GM13977 (cell line): ENCODE data around the gene RPL37.
"Not testable (repeated sequence)": the region's sequence is repeated elsewhere in the genome, so short reads cannot be mapped to it uniquely, and the experiment has no call there.

Source experiments
- DNase-seq: peaks from one replicate; pipeline ENCODE4 v3.0.0; 2012; ENCODE audit warnings: low spot score
- CTCF ChIP-seq: IDR thresholded peaks from 2 replicates; pipeline ENCODE4 v1.5.1; 2012; ENCODE audit warnings: mild to moderate bottlenecking, control low read depth; ENCODE audit not compliant: insufficient read depth; ENCODE audit errors: extremely low read depth, missing control alignments
- in situ Hi-C: fragments of 300-500 bp; cut with MboI; formaldehyde crosslinking; loops from one replicate; pipeline ENCODE4 v1.12.0; 2022; ENCODE audit warnings: low sequenced_read_pairs, low pct_unique_long_range_greater_than_20kb, mixed read lengths, inconsistent platforms; ENCODE audit not compliant: unreplicated experiment

The RPL37 gene

GRCh38 chr5:40797273-40798011, 37.6 kb downstream of the RPL37 start:
- no peak for DNase-seq
- in situ Hi-C loops = no loop called here
- TF ChIP-seq CTCF = no peak

GRCh38 chr5:40796487-40796889, 38.5 kb downstream of the RPL37 start:
- DNase-seq = no peak
- in situ Hi-C loops = no loop called here
- TF ChIP-seq CTCF = no peak

GRCh38 chr5:40794877-40795276, 40.1 kb downstream of the RPL37 start:
- in situ Hi-C loops, DNase-seq: not testable (repeated sequence)

- in situ Hi-C loops, DNase-seq: not testable (repeated sequence)
These were observed 40.7 kb downstream of the RPL37 start for GRCh38 chr5:40794340-40794739.

GRCh38 chr5:40792691-40793090, 42.3 kb downstream of the RPL37 start:
- DNase-seq, in situ Hi-C loops: not testable (repeated sequence)

GRCh38 chr5:40791715-40792139, 43.3 kb downstream of the RPL37 start:
- in situ Hi-C loops = no loop called here
- DNase-seq = no peak
- no peak for TF ChIP-seq CTCF

GRCh38 chr5:40790947-40791593, 44.0 kb downstream of the RPL37 start:
- TF ChIP-seq CTCF = no peak
- in situ Hi-C loops = no loop called here

GRCh38 chr5:40788941-40789340, 46.1 kb downstream of the RPL37 start:
- DNase-seq, in situ Hi-C loops: not testable (repeated sequence)

More at GRCh38 chr5:40790947-40791593, 44.0 kb downstream of the RPL37 start:
- no peak for DNase-seq

GRCh38 chr5:40787986-40788385, 47.0 kb downstream of the RPL37 start:
- no peak for DNase-seq
- in situ Hi-C loops = no loop called here
- TF ChIP-seq CTCF = no peak

- in situ Hi-C loops = not testable (repeated sequence)
These were observed 48.4 kb downstream of the RPL37 start for GRCh38 chr5:40786664-40787063.

More at GRCh38 chr5:40786664-40787063, 48.4 kb downstream of the RPL37 start:
- DNase-seq = not testable (repeated sequence)
